ENCODE measurements around the gene TMEM267.
A peak's percentile ranks its signal among the peaks of the same experiment; 100 is the strongest.
"Not testable (repeated sequence)": the region's sequence is repeated elsewhere in the genome, so short reads cannot be mapped to it uniquely, and the experiment has no call there.

Gene TMEM267

DNA sequence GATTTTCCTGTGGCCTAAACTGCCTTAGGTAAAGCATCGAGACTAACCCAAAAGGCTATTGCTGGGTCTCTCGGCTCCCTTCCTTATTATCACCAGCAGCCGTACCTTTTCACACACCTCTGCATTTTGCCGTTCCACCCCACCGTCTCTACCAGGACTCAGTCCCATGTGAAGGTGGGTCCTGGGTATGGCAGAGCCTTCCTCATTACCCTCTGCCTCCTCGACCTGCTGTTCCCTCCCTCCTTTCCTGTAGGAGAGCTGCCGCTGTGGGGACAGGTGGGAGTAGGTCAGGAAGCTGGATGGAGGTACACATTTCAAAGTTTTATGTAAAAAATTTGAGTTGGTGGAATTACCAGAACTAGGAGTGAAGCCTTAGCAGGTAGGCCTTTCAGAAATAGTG, 73.3 kb downstream of the TMEM267 start:
- TF ChIP-seq, protein P1, sequence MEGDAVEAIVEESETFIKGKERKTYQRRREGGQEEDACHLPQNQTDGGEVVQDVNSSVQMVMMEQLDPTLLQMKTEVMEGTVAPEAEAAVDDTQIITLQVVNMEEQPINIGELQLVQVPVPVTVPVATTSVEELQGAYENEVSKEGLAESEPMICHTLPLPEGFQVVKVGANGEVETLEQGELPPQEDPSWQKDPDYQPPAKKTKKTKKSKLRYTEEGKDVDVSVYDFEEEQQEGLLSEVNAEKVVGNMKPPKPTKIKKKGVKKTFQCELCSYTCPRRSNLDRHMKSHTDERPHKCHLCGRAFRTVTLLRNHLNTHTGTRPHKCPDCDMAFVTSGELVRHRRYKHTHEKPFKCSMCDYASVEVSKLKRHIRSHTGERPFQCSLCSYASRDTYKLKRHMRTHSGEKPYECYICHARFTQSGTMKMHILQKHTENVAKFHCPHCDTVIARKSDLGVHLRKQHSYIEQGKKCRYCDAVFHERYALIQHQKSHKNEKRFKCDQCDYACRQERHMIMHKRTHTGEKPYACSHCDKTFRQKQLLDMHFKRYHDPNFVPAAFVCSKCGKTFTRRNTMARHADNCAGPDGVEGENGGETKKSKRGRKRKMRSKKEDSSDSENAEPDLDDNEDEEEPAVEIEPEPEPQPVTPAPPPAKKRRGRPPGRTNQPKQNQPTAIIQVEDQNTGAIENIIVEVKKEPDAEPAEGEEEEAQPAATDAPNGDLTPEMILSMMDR (conservative IDR thresholded peaks at IDR 0.05; ENCODE audit: low read depth, low read length), result no peak
- H3K4me3 ChIP-seq (ENCODE audit: low read depth, low read length), result no peak overlapping the region
- DNase-seq (ENCODE audit: low read depth), result no peak

DNA sequence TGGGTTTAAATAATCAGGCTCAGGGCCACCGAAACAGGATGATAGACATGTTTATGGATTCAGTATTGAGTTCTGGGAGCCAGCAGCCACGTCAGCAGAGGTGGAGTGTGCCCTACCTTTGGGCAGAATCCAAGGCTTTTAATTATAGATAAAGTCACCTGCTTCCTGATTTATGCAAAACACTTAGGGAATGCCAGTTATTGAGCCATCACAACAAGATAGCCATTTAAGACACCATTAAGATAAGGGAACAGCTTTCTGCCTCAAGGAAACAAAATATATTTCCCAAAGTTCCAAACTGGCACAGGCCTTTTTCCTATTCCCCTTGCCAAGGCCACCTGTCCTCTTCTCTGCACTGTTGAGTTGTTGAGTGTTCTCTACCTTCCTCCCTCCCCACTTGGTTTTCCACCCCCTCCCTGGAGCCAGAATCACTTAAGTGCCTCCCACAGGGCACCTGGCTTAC, 73.8 kb downstream of the TMEM267 start:
- DNase-seq (ENCODE audit: low read depth), result no peak
- TF ChIP-seq, protein P1 (conservative IDR thresholded peaks at IDR 0.05; ENCODE audit: low read depth, low read length), result no peak
- no peak overlapping the region for H3K4me3 ChIP-seq (ENCODE audit: low read depth, low read length)

DNA sequence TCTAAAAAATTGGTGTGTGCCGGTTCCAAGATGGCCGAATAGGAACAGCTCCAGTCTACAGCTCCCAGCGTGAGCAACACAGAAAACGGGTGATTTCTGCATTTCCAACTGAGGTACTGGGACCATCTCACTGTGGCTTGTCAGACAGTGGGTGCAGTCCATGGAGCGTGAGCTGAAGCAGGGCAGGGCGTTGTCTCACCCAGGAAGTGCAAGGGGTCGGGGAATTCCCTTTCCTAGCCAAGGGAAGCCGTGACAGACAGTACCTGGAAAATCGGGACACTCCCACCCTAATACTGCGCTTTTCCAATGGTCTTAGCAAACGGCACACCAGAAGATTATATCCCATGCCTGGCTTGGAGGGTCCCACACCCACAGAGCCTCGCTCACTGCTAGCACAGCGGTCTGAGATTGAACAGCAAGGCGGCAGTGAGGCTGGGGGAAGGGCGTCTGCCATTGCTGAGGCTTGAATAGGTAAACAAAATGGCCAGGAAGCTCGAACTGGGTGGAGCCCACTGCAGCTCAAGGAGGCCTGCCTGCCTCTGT, 81.1 kb downstream of the TMEM267 start:
- DNase-seq (ENCODE audit: low read depth); H3K4me3 ChIP-seq (ENCODE audit: low read depth, low read length): not testable (repeated sequence)

DNA sequence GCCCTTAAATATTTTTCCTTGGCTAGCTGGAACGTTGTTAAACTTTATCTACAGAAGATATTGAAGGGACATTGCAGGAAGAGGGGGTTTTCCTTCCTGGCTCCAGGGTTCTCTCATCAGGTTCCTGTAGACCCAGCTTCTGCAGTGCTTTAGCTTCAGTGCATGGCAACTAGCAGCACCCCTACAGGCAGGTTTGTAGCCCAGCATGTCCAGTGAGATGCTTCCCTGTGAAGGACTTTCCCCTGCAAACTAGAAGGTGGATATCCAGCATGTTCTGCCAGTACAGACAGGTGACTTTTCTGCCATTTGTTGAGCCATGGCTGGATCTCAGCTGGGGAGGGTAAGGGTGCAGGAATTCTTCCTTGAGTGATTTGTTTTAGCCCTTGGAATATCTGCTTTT, 81.8 kb downstream of the TMEM267 start:
- DNase-seq (ENCODE audit: low read depth), result peak; percentile 62
- TF ChIP-seq, protein P1 (conservative IDR thresholded peaks at IDR 0.05; ENCODE audit: low read depth, low read length), result peak; percentile 75
- H3K4me3 ChIP-seq (ENCODE audit: low read depth, low read length), result no peak overlapping the region

DNA sequence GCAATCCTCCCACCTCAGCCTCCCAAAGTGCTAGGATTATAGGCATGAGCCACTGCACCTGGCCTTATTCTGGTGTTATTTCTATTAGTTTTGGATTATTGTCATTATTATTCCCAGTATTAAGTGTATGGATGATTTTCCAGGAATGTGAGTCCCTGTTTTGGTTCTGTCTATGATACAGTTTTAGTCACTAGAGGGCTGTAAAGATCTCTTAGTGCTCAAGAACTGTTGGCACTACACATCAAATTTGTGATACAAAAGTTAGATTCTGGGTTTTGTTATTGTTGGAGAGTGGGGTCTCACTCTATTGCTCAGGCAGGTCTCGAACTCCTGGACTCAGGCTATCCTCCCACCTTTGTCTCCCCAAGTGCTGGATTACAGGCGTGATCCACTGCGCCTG, 83.6 kb downstream of the TMEM267 start:
- peak; percentile 63 for DNase-seq (ENCODE audit: low read depth)
- TF ChIP-seq, protein P1 (conservative IDR thresholded peaks at IDR 0.05; ENCODE audit: low read depth, low read length), result peak; percentile 56
- no peak overlapping the region for H3K4me3 ChIP-seq (ENCODE audit: low read depth, low read length)

DNA sequence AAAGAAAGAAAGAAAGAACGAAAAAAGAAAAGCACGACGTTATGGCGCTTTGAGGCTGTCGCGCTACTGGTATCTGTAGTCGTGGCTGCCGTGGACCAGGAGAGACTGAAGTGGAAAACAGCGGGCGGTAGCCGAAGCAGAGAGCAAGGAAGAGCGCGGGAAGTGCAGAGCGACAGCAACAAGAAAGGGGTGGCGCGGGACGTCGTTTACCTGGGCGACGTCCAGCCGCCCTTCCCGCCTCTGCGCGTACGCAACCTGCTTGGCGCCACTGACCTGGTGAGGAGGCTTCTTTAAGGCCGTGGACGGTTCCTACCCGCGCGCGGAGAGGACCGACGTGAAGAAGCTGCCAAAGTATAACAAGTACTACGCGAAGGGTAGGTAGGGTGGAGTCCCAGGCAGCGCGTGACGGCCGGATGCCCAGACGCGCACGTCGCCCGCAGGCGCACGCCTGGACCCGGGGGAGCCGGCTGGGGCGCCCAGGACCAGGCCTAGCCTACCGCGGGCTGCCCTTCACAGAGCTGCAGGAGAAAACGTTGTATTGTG, 86.8 kb downstream of the TMEM267 start:
- TF ChIP-seq, protein P1 (conservative IDR thresholded peaks at IDR 0.05; ENCODE audit: low read depth, low read length), result no peak
- peak overlapping the region; percentile 67 for H3K4me3 ChIP-seq (ENCODE audit: low read depth, low read length)

More for the DNA sequence above, 86.8 kb downstream of the TMEM267 start:
- peak; percentile 34 for DNase-seq (ENCODE audit: low read depth)

Measured in choroid plexus epithelial cell (primary cell).